Esophagus muscularis mucosa (tissue), 4 donors: ENCODE data around the gene ZNF598.

ENCODE experiments used
- EP300 ChIP-seq: sonication (generic); formaldehyde crosslinking; IDR thresholded peaks from one replicate; pipeline ENCODE4 v1.6.1; 2017; ENCODE audit warnings: antibody characterized with exemption
- POLR2A ChIP-seq: fragments of 450-650 bp; IDR thresholded peaks from one replicate; pipeline ENCODE4 v1.6.1; 2017; ENCODE audit warnings: antibody characterized with exemption, moderate library complexity, mild to moderate bottlenecking, low read depth
- POLR2AphosphoS5 ChIP-seq, 2 donors: sonication (generic); formaldehyde crosslinking; IDR thresholded peaks; one replicate each; pipeline ENCODE4 v1.6.1; 2017; ENCODE audit warnings: antibody characterized with exemption in 2 of 2
- TF ChIP-seq, protein P1 (sequence below), 3 experiments: fragments of 200-600 bp in 2 of 3; fragments of 450-650 bp in 1 of 3; sonication (generic) in 2 of 3; IDR thresholded peaks; one replicate each; pipeline ENCODE4 v1.5.1; 2017 to 2019; ENCODE audit warnings: antibody characterized with exemption in 3 of 3, mild to moderate bottlenecking in 2 of 3, moderate library complexity in 1 of 3

GRCh38 chr16:2058420-2058819 is 48.8 kb upstream of the ZNF598 start:
- TF ChIP-seq POLR2AphosphoS5 (IDR thresholded peaks at IDR 0.05) (no peak), EP300 (no peak), POLR2A (no peak)
- TF ChIP-seq, protein P1, sequence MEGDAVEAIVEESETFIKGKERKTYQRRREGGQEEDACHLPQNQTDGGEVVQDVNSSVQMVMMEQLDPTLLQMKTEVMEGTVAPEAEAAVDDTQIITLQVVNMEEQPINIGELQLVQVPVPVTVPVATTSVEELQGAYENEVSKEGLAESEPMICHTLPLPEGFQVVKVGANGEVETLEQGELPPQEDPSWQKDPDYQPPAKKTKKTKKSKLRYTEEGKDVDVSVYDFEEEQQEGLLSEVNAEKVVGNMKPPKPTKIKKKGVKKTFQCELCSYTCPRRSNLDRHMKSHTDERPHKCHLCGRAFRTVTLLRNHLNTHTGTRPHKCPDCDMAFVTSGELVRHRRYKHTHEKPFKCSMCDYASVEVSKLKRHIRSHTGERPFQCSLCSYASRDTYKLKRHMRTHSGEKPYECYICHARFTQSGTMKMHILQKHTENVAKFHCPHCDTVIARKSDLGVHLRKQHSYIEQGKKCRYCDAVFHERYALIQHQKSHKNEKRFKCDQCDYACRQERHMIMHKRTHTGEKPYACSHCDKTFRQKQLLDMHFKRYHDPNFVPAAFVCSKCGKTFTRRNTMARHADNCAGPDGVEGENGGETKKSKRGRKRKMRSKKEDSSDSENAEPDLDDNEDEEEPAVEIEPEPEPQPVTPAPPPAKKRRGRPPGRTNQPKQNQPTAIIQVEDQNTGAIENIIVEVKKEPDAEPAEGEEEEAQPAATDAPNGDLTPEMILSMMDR (IDR thresholded peaks at IDR 0.05) = no peak
